ENCODE measurements around the gene GPR108.

DNA sequence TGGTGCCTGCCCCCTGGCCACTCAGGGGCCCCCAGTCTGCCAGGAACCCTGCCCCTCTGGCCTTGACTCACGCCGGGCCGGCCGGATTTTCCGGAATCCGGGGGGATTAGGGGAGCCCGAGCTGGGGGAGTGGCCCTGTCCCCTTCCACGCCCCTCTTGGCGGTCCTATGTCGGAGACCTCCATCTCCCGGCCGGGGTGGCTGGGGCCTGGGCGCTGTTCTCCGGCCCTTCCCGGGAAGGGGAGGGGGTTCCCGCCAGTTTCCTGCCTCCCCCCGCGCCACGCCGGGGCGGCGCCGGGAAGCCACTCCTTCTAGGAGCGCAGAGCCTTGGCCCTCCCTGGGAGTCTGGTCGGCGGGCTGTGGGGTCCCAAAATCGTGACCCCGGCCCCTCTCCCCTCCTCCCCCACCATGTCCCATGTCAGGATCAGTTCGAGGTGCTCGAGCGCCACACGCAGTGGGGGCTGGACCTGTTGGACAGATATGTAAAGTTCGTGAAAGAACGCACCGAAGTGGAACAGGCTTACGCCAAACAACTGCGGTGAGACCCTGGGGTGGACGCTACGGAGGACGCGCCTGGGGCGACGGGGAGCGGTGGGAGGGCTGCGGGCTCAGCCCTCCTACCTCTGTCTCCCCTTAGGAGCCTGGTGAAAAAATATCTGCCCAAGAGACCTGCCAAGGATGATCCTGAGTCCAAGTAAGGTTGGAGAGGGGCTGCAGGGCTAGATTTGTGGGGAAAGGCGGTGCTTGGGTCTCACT lies 3.4 kb upstream of the GPR108 start:
- no peak for TF ChIP-seq POLR2A (IDR thresholded peaks at IDR 0.05)
- TF ChIP-seq, protein P1, sequence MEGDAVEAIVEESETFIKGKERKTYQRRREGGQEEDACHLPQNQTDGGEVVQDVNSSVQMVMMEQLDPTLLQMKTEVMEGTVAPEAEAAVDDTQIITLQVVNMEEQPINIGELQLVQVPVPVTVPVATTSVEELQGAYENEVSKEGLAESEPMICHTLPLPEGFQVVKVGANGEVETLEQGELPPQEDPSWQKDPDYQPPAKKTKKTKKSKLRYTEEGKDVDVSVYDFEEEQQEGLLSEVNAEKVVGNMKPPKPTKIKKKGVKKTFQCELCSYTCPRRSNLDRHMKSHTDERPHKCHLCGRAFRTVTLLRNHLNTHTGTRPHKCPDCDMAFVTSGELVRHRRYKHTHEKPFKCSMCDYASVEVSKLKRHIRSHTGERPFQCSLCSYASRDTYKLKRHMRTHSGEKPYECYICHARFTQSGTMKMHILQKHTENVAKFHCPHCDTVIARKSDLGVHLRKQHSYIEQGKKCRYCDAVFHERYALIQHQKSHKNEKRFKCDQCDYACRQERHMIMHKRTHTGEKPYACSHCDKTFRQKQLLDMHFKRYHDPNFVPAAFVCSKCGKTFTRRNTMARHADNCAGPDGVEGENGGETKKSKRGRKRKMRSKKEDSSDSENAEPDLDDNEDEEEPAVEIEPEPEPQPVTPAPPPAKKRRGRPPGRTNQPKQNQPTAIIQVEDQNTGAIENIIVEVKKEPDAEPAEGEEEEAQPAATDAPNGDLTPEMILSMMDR (IDR thresholded peaks at IDR 0.05), result no peak
